PC-9 (cell line): Measurements from ENCODE around the gene AP2B1. TPM values are rescaled to one million over a fixed set of nuclear protein-coding genes. Genes with fewer than 3 reads are reported as not detected.

Experiments
- BruUV-seq: library from RNA; stranded (reverse); fragments of 400-500 nt; replicated peaks from 2 replicates; lab custom pipeline; 2021; lab: Mats Ljungman, UMichigan
- CTCF ChIA-PET: fragments of 300-600 bp; sonication (Branson Sonifier 250); formaldehyde crosslinking; loops from one replicate; lab custom pipeline; 2022; ENCODE audit warnings: antibody characterized with exemption; lab: Charles Lee
- POLR2A ChIA-PET: fragments of 300-600 bp; sonication (Branson Sonifier 250); formaldehyde crosslinking; loops from one replicate; lab custom pipeline; 2022; ENCODE audit warnings: antibody characterized with exemption; ENCODE audit not compliant: unreplicated experiment; lab: Charles Lee
- DNase-seq, 2 experiments: peaks; one replicate each; pipeline versions ENCODE4 v3.0.0 to v3.0.0-alpha.2; 2015 to 2022; ENCODE audit warnings: mixed read lengths in 1 of 2
- H2AFZ ChIP-seq: fragments of 200-600 bp; sonication (generic); 2 replicates; pipeline ENCODE4 v1.8.1; 2017; ENCODE audit warnings: antibody characterized with exemption
- H3F3A ChIP-seq: fragments of 200-600 bp; sonication (generic); 2 replicates; pipeline ENCODE4 v1.8.1; 2017; ENCODE audit warnings: antibody characterized with exemption, mild to moderate bottlenecking, low read depth; ENCODE audit not compliant: insufficient read depth
- H3K27ac ChIP-seq: fragments of 200-600 bp; sonication (generic); 2 replicates; pipeline ENCODE4 v1.6.1; 2016; ENCODE audit warnings: mixed run types
- H3K27me3 ChIP-seq: fragments of 200-600 bp; sonication (generic); 2 replicates; pipeline ENCODE4 v1.6.1; 2016; ENCODE audit warnings: low read depth, mixed run types; ENCODE audit not compliant: insufficient read depth
- H3K36me3 ChIP-seq: fragments of 200-600 bp; sonication (generic); 2 replicates; pipeline ENCODE4 v1.6.1; 2016; ENCODE audit warnings: low read depth, mixed run types
- H3K4me1 ChIP-seq: fragments of 200-600 bp; sonication (generic); replicated peaks from 2 replicates; pipeline ENCODE4 v1.6.1; 2016; ENCODE audit warnings: mixed run types; ENCODE audit not compliant: insufficient read depth
- H3K4me2 ChIP-seq: fragments of 200-600 bp; sonication (generic); 2 replicates; pipeline ENCODE4 v1.6.1; 2017; ENCODE audit warnings: mixed run types
- H3K4me3 ChIP-seq: fragments of 200-600 bp; sonication (generic); 2 replicates; pipeline ENCODE4 v1.6.1; 2016; ENCODE audit warnings: mixed run types
- H3K79me2 ChIP-seq: fragments of 200-600 bp; sonication (generic); 2 replicates; pipeline ENCODE4 v1.6.1; 2017; ENCODE audit warnings: low read depth, mixed run types
- H3K9me2 ChIP-seq: fragments of 200-600 bp; sonication (generic); 2 replicates; pipeline ENCODE4 v1.8.1; 2017; ENCODE audit warnings: mild to moderate bottlenecking; ENCODE audit not compliant: insufficient read depth
- H3K9me3 ChIP-seq: fragments of 200-600 bp; sonication (generic); 2 replicates; pipeline ENCODE4 v1.8.1; 2016; ENCODE audit warnings: low read depth; ENCODE audit not compliant: insufficient read depth
- H4K20me1 ChIP-seq: fragments of 200-600 bp; sonication (generic); 2 replicates; pipeline ENCODE4 v1.8.1; 2017; ENCODE audit not compliant: insufficient read depth
- CTCF ChIP-seq: fragments of 200-600 bp; sonication (generic); conservative IDR thresholded peaks from 2 replicates; pipeline ENCODE4 v1.6.1; 2017; ENCODE audit warnings: mixed run types, antibody characterized with exemption, mild to moderate bottlenecking, moderate library complexity
- EZH2 ChIP-seq: fragments of 200-600 bp; sonication (generic); IDR thresholded peaks from 2 replicates; pipeline ENCODE4 v1.8.0; 2017; ENCODE audit warnings: antibody characterized with exemption, low read depth
- intact Hi-C: fragments of 100-400 bp; cut with micrococcal nuclease; formaldehyde crosslinking; loops from one replicate; pipeline ENCODE4 v1.10.0; 2022; ENCODE audit not compliant: unreplicated experiment
- total RNA-seq: library from RNA; stranded (reverse); gene quantifications from 2 replicates; pipeline ENCODE4 v1.2.3, GENCODE V29; 2021

Gene AP2B1
- total RNA-seq, 1 experiment from 2014 or later: 186 TPM

- Histone ChIP-seq H3K4me2 (no peak overlapping the region), H3K27ac (no peak overlapping the region), H3K36me3 (no peaks in the 10 kb centered on the region), H2AFZ (no peak overlapping the region), H3K4me3 (no peak overlapping the region), H3F3A (no peaks in the 10 kb centered on the region), H3K27me3 (peaks cover 48% of the 10 kb centered on the region), H3K9me2 (no peaks in the 10 kb centered on the region), H3K79me2 (no peaks in the 10 kb centered on the region), H3K4me1 (no peaks in the 10 kb centered on the region), H4K20me1 (no peaks in the 10 kb centered on the region), H3K9me3 (no peaks in the 10 kb centered on the region)
- no TSS peak for BruUV-seq
- intact Hi-C loops: no loop called here
- ChIA-PET POLR2A (interaction anchor here (0.7 kb wide), 1 partner anchor 405 kb away, joined by 3 read pairs; no protein-coding TSS in a partner anchor), CTCF (no interaction called here)
- no peak for DNase-seq
- no peak for TF ChIP-seq EZH2
- TF ChIP-seq CTCF: no peak
These were observed 38.8 kb upstream of the AP2B1 start for GRCh38 chr17:35548208-35548810.

GRCh38 chr17:35548978-35549377 is 38.1 kb upstream of the AP2B1 start:
- BruUV-seq: no TSS peak
- CTCF ChIA-PET: no interaction called here
- POLR2A ChIA-PET: no interaction called here

GRCh38 chr17:35553310-35553709 is 33.8 kb upstream of the AP2B1 start:
- BruUV-seq: no TSS peak
- no peaks in the 10 kb centered on the region for H4K20me1 ChIP-seq
- no peaks in the 10 kb centered on the region for H3K9me3 ChIP-seq
- H3K4me1 ChIP-seq: no peaks in the 10 kb centered on the region
- H3K4me2 ChIP-seq: no peak overlapping the region
- no peak overlapping the region for H3K27ac ChIP-seq
- no peak for DNase-seq
- TF ChIP-seq CTCF: no peak
- no peak for TF ChIP-seq EZH2
- no peaks in the 10 kb centered on the region for H3K79me2 ChIP-seq
- ChIA-PET CTCF (no interaction called here), POLR2A (interaction anchor here (0.6 kb wide), 1 partner anchor 296 kb away, joined by 5 read pairs; no protein-coding TSS in a partner anchor)
- no peaks in the 10 kb centered on the region for H3F3A ChIP-seq
- intact Hi-C loops: no loop called here
- H2AFZ ChIP-seq: no peak overlapping the region
- no peak overlapping the region for H3K4me3 ChIP-seq
- H3K9me2 ChIP-seq: no peaks in the 10 kb centered on the region
- peaks cover 48% of the 10 kb centered on the region for H3K27me3 ChIP-seq
- no peaks in the 10 kb centered on the region for H3K36me3 ChIP-seq

More at GRCh38 chr17:35548978-35549377, 38.1 kb upstream of the AP2B1 start:
- no peaks in the 10 kb centered on the region for H4K20me1 ChIP-seq
- H3K9me2 ChIP-seq: no peaks in the 10 kb centered on the region
- no peak overlapping the region for H3K4me3 ChIP-seq
- H3K27ac ChIP-seq: no peak overlapping the region
- peaks cover 54% of the 10 kb centered on the region for H3K27me3 ChIP-seq
- no peak overlapping the region for H2AFZ ChIP-seq
- H3K36me3 ChIP-seq: no peaks in the 10 kb centered on the region
- DNase-seq: no peak
- H3F3A ChIP-seq: no peaks in the 10 kb centered on the region
- H3K79me2 ChIP-seq: no peaks in the 10 kb centered on the region
- intact Hi-C loops: no loop called here
- no peaks in the 10 kb centered on the region for H3K4me1 ChIP-seq
- TF ChIP-seq CTCF: no peak
- no peak overlapping the region for H3K4me2 ChIP-seq
- no peaks in the 10 kb centered on the region for H3K9me3 ChIP-seq
